GM12872 (cell line): ENCODE data around the gene LDLRAP1.

Experiments
- CTCF ChIP-seq: IDR thresholded peaks from 3 replicates; pipeline ENCODE4 v1.5.1; 2011; ENCODE audit warnings: low read depth, mild to moderate bottlenecking, low read length, moderate library complexity; ENCODE audit not compliant: insufficient read depth

The LDLRAP1 gene

DNA sequence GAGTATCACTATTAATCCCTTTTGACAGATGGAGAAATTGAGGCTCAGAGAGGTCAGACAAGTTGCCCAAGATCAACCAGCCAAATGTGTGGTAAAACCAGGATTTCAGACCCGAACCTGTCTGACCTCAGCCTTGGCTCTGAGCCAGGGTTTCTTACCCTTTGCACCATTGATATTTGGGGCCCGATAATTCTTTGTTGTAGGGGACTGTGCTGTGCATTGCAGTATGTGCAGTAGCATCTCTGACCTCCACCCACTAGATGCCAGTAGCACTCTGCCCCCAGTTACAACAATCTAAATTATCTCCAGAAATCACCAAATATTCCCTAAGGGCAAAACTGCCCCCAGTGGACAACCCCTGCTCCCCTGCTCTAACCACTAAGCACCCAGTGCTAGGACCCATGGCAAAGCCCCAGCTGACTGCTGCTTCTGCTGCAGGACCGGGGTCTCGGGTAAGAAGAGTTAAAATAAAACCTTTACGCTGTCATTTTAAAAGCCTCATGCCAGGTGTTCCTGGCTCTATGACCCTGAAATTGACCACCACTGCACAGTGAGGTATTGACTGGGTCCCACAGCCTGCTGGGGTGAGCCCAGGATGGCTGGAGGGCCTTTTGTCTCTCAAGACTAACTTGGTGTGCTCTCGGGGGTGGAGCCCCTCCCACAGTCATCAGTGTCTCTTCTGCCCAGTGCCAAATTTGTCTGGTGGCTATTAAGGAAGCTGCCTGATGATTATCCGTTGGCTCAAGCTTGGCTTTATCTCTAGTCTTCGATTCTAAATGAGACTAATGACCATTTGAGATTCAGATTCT lies 67.6 kb downstream of the LDLRAP1 start:
- peak; percentile 49 for TF ChIP-seq CTCF

GRCh38 chr1:25611843-25612242 lies 68.4 kb downstream of the LDLRAP1 start:
- TF ChIP-seq CTCF = no peak

- TF ChIP-seq CTCF = no peak
These were observed 69.0 kb downstream of the LDLRAP1 start for GRCh38 chr1:25612421-25612820.

- TF ChIP-seq CTCF = no peak
These were observed 69.7 kb downstream of the LDLRAP1 start for GRCh38 chr1:25613091-25613490.

DNA sequence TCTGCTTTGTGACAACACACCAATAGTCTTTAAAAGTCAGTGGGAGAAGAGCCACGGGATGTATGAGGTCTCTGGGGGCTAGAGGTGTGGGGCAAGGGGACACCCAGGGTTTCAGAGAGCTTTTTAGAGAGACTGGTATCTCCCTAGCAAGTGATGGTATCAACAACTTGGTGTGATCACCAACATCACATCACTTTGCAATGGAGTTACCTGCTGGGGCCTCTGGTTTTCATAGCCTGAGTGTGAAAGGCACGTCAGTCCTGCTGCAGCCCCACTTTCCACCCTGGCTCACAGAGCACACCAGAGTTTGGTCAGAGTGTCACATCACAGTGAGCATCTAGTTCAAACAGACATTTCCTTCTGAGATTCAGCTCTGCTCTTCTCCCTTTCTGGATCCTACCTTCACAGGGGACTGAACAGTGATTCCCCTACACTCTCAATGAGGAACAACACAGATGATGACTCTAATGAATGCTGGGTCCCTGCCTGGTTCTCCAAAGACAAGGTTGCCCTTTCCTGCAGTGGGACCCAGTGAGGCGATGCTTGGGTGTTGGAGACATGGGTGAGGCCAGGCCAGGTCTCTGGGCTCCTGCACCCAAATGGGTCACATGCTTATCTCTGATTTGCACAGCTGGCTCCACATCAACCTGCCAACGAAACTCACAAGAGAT lies 71.2 kb downstream of the LDLRAP1 start:
- TF ChIP-seq CTCF = no peak

DNA sequence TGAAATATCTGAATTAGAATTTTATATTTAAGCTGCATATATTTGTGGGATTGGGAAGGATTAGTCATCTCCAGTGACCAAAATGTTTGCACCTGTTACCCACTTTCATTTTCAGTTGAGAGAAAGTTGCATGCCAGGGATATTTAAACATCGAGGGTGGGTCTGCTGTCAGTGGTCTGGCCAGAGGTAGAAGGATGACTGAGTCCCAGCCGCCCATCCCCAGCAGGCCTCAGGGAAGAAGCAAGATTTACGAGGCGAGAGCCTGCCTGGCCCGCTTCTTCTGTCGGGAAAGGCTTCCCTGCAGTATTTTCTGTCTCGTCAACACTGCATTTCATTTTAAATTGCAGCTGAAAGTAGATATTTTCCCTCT lies 71.8 kb downstream of the LDLRAP1 start:
- TF ChIP-seq CTCF = no peak

DNA sequence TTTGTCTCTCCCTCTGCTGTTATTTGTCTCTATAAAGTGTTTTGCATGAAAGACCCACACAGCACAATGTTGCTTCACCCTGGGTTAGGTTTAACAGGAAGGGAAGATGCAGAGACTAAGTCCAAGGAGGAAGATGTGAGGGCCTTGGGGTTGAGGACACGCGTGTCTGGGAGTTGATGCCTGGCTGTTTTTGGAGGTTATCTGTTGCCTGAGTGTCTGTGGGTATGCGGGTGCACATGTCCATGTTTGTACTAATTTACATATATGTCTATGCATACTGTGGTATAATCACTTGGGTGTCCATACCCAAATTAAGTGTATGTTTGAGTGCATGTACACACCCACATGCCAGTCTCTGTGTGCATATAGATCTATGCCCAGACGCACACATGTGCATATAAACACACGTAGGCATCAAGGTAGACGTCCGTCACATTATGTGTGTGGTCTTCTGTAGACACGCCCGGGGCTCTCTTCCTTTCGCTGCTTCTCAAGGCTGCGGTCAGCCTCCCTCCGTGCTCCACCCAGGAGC lies 72.2 kb downstream of the LDLRAP1 start:
- TF ChIP-seq CTCF = no peak
